Activated CD4-positive, CD25-positive, alpha-beta regulatory T cell (primary cell): ENCODE data around the gene ADGRL2.

Experiments
- DNase-seq, 4 experiments: peaks; one replicate each; lab custom pipeline; 2025; lab: John Stamatoyannopoulos, UW

Gene ADGRL2

DNA sequence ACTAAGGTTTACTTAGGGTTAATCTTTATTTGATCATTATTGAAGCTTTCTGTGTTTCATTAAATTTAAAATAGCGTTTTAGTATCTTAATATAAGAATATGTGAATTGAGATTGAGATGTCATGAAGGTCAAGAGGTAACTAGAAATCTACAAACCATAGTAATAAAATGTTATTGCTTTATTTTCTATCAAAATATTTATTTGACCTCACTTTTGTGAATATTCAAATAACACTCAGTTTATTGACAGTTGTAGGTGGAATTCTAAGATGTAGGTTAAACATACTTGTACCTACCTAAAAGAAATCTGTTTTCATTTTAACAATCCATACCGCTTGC lies 5.7 kb downstream of the ADGRL2 start:
- DNase-seq, result no peak

DNA sequence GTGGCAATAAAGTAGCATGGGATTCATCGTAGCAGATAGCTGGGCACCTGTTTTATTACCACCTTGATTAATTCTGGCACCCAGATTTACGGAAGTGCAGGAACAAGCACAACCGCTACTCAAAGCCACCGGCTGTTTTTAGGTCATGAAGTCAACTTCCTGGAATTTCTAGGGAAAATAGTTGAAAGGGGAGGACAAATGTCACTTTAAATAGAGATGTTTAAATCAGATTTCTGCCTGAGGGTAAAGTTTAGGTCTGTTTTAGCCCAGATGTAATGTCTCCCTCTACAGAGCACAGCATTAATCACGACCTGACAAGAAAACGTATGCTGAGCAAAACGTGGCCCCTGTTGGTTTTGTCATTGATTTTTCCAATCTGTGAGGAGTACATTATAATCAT lies 8.0 kb downstream of the ADGRL2 start:
- no peak for DNase-seq

DNA sequence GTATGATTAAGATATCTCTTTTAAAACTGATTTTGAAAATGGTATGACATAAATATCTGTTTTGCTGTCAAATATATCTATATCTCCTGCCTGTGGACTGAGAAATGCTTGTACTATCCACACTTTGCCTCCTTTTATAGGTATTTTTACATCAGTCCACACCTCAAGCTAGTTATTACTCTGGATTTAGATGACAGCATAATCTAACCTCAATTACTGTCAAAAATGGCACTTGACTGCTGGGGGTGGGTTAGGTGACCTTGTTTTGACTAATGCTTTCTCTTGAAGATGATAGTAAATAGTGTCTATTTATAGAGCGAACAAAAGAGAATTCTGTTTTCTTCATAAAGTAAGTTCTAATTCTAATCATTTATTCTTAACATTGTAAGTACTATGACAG lies 9.1 kb downstream of the ADGRL2 start:
- DNase-seq, result no peak

DNA sequence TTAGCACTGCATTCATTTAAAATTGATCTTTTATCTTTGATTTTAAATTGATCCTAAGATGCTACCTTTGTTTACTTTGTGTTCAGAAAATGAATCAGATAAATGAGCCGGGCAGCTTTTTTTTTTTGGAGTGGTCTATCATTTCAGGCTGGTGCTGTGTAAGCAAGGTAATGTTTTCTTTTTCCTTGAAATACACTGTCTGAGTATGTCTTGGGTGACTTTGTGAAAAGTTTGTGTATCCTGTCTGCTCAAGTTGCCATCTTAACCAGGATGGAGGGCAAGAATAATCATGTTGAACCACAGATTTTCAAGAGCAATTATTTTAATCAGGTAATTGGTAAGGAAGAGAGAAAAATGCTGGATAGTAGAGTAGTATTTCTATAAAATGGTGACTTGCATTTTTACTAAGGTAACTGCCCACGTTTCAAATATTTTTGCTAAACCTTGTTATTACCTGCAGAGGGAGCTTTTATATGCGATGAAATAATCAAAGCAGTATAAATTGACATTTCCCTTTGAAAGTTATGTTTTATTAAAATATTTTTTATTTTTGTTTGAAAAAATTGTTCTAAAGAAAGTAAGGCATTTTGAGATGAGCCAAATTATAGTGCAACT lies 11.1 kb downstream of the ADGRL2 start:
- DNase-seq, result no peak

DNA sequence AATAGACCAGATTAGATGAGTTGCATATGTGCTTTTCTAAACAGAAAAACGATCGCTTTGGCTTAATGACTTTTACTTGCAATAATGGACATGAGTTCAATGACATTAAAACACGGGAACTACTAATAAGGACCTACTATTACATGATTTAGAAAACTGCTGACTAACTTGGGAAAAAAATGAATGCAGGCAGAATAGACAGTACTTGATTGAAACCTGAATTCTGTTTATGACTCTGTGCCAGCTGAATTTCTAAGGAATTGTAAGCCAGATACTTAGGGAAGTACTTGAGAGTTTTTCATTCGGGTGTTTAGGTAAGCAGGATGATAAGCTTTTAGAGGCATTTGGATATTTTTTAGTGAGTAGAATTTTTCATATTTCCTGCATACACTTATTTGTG lies 12.0 kb downstream of the ADGRL2 start:
- no peak for DNase-seq

DNA sequence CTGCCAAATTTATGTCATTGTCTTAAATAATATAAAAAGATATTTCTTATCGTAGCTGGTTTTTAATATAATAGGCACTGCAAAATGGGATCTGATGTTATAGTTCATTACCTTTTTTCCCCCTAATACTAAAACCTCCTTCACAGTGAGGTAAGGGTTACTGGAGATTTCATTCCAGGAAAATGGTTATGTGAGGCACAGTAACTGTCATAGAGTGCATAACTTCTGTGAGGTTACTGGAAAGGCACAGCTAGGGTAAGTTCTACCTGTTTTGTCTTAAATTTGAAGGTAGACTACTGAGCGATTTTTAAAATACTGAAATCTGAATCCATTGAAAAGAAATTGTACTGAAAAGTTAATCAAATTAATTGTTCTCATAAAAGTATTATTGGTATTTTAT lies 13.0 kb downstream of the ADGRL2 start:
- DNase-seq, result no peak

DNA sequence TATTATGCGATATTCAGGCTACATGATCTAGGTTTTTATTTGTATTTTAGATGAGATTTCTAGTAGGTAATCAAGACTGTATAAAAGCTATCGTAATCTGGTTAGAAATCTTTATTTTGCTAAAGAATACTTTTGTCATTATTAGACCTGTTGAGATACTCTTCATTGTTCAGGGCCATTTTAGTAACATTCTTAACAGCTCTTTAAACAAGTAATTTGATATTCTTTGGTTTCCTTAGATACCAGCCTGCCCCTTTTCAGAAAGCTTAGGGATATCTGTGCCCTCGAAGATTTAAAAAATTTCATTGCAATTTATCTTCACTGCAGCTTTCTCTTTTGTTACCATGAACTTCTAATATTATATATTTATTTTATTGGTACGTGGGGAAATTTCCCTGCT lies 18.9 kb downstream of the ADGRL2 start:
- DNase-seq, result no peak

DNA sequence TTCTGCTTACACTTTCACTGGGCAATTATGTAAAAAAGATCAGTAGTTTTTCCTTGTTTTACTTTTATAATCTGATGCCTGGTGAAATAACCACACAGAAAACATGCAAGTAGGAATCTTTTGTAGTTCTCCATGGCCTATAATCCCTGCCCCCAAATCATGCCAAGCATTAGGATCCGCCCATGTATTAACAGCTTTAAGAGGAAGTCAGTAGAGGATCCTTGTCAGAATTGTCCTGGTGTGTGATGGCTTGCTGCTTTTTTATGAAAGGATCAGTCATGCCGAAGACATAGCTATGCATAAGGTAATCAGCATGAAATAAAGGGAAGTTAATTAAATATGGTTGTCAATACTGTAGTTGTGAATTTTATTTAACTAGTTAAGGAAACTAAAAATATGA lies 20.0 kb downstream of the ADGRL2 start:
- DNase-seq, result no peak

DNA sequence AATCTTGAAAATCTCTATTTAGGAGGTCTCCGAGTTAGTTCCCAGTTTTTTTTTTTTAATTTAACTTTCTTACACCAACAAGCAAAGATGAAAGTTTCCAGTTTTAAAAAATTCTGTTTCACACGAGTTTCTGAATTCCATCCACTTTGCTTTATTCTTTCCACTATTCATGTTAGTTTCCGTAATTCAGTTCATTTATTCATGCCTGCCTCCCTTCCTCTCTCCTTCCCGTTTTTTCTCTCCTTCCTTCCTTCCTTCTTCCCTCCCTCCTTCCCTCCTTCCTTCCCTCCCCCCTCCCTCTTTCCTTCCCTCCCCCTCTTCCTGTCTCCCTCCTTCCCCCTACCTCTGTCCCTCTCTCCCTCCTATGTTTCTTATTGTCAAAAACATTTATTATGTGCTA lies 22.3 kb downstream of the ADGRL2 start:
- DNase-seq, result no peak

DNA sequence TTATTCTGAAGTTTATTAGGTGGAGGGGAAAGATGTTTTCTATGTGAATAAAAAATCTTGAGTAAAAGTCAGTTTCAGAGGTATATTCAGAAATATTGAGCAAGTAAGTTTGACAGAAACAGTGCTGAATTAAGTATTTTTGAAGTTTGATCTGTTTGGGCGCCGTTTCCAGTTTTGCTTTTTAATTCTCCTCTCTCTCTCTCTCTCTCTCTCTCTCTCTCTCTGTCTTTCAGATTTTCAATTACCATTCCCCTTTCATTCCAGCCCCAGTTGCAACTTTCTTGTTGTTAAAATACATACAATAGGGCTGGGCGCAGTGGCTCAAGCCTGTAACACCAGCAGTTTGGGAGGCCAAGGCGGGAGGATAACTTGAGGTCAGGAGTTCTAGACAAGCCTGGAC lies 24.0 kb downstream of the ADGRL2 start:
- DNase-seq, result no peak

DNA sequence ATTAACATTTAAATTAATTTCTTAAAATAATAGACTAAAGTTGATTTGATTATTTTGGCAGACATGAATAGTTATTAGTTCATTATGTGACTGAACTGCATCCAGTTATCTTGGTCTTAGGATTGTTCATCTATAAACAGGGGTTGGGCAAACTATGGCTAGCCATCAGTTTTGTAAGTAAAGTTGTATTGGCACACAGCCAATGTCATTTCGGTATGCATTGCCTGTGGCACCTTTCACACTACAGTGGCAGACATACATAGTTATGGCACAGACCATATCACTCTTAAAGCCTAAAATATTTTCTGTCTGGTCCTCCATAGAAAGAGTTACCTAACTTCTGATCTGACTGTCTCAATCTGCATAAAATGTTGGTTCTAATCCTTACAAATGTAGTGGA lies 27.2 kb downstream of the ADGRL2 start:
- no peak for DNase-seq

DNA sequence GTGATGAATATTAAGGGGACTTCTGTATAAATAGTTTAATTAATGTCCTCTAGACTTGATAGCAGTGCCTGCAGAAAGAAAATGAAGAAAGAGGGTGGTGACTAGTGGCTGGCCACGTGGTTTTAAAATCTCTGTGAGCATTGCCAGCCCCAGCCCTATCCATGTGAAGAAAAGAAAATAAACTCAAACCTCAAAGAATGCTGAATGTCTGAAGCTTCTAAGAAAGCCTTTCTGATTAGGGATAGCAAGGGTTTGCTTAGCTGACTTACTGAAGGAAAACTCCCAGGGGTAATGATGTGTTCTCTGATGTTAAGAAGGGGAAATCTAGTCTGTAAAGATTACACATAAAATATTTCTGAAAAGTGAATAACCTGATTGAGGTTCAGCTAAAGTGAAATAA lies 31.8 kb downstream of the ADGRL2 start:
- no peak for DNase-seq

DNA sequence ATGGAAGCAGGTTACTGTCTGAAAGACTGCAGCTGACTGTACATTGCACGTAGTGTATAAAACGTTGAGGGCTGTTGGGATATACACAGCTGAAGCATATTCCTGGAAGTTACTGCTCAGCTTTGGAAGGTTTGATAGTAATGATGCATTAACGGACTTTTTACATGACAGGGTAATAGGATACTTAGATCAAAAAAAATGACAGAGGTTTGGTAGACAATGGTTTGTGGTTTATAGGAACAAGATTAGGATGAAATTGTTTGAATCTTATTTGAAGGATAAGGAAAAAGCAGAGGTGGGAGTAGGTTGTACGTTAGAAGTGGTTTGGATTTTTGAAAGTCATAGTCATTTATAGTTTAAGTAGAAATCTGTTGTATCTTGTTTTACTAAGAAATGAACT lies 33.0 kb downstream of the ADGRL2 start:
- DNase-seq, result no peak

DNA sequence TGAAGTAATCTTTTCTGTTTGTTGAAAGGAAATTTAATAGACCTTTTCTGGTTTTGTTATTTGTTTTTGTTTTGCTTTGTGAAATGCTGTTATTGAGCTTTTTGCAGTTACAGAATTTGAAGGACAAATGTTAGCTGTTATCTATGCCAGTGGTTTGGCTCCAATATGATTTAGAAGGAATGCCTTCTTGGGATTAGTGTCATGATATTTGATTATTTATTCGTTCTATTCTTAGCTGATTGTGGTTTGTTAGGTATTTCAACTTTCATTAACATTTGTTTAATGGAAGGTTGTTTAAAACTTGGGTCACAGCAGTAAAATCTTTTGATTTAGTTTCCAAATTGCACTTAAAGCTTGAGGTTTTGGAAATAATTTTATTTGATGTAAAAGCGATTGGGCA lies 33.5 kb downstream of the ADGRL2 start:
- DNase-seq, result no peak

DNA sequence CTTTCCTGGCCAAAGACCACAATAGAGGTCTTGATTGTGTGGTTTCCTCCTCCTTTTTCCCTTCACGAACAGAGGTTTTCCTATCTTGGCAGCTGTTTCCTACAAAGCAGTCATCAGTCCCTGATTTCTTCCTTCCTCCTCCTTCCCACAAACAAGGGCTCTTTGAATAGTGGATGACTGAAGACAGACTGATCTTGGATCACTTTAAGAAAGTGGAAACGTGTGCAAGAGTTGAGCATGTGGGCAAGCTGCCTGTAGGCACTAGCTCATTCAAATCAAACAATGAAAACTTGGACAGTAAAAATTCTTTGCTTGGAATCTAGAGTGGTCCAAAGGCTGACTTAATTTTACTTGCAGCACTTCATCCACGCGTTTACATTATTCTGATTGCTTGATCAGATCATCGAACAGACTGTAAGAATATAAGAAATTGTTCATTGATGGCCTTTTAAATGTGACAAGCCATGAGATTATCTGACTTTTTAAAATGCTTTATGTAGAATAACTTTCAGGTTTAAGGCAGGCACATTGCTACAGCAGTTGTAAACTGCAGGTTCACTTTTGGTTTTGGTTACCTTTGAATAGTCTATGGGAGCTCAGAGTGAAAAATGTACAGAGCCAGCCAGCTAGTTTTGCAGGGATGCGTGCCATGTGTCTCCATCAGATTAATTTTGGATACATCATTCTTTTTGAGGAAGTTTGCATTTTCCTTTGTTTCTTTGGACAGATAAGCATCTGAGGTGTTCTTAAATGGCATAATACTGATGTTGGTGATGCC lies 34.4 kb downstream of the ADGRL2 start:
- no peak for DNase-seq

DNA sequence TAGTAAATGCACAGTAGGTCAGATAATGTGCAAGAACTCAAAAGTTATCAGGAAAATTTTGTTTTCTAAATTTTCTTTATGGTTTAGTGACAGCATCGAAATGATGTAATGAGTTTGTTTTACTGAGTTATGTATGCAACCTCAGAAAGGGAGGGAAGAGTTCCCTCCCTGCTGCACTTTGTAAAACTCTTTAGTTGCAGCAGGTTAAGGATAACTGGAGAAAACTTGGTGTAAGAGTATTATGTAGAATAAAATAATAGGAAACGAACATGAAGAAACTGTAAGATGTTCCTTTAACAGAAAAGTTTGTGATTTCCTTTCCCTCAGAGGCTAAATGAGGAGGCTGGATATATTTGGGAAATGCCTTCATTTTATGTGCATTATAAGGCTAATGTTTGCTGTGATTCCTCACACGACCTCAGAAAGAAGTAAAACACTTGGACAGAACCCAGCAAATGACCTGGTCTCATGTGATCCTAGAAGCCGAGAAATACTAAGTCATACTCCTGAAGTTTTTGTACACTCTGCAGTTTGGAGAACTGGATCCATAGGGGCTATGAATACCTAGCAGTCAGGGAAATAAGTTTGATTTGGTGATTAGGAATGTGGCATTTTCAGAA lies 35.4 kb downstream of the ADGRL2 start:
- no peak for DNase-seq

DNA sequence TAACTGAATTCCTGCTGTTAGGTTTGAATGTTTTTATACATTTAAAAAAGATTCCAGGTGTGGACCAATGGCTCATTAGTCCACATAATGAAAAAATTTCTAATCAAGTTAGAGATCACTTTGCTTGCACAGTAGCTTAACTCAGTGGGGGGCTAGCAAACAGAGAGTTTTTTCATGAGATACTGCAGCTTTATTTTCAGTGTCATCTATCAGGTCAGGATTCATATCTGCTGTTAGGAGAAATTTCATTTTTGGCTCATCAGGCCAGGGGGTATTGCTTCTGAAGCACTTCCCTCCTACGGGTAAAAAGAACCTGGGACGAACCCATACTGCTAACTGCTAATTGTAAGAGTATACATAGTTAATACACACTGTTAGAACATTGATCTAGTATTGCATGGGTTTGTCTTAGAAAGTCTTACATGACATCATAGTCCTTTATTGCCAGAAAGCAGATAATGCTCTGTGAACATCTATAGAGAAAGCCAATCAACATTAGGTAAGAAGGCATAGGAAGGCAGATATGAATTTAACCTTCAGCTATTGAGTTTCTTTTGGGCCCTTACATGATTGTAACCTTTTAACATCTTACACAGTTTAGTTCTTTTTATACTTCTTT lies 38.0 kb downstream of the ADGRL2 start:
- no peak for DNase-seq

DNA sequence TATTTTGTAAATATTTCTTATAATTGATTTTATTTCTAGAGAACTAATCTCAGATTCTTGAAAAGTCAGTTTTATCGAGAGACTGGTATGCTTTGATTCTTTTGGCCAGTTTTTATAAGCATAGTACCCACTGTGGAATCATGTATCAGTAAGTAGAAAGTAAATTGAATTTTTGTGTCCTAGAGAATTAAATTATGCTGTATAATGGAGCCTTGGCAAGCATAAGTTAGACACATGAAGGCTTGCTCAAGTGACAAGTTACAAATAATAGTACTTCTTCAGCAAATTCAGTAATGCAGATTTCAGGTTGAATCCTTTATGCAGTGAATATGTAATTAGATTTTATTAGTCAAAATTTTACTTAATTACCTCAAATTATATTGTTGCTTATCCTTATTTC lies 40.1 kb downstream of the ADGRL2 start:
- DNase-seq, result no peak

DNA sequence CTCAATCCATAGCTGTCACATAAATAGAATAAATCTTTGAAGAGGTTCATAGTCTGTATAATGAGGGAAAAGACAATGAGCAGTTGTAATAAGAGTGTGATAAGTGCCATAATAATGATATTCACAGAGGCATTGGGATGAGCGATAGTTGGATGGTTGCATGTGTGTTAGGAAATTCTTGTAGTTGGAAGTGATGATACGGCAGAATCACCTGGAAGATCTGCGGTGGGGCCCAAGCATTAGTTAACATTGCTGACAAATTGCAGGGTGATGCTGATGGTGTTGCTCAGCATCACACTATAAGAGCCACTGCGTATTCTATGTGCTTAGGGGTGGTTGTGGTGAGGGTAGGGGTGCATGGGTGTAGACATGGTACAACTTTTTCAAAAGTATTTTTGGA lies 41.1 kb downstream of the ADGRL2 start:
- DNase-seq, result no peak

DNA sequence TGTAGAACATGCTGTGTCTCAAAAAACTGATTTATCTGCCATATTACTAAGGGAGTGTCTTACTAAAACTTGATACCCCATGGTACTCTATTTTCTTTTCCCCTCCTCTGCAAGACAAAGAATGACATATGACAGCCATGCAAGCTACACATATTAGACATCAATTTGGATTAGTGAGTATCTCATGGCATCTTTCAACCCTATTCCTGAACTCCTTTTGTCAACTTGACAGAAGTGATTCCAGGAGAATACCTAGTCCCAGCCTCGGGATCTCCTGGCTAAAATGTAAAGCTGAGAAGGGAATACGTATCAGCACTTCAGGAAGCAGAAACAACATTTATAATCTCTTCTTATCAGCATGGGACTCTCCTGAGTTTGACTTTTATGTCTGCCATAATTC lies 43.7 kb downstream of the ADGRL2 start:
- DNase-seq, result no peak

DNA sequence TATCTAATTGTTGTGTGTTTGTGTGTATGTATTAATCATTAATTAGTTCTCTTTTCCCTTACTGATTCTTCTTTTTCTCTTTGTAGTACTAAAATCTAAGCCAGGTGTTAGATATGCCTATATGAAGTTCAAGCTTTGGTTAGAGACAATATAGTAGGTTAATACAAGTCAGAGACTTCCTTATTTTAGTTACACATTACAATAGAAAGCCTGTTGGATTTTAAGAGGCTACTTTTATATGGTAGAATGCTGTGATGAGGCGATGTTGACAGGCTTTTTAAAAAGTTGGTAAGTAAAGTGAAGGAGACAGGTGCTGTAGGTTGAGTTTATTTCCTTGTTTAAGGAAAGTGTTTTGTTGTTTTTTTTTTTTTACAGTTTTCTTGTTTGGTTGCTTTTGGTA lies 45.9 kb downstream of the ADGRL2 start:
- no peak for DNase-seq

DNA sequence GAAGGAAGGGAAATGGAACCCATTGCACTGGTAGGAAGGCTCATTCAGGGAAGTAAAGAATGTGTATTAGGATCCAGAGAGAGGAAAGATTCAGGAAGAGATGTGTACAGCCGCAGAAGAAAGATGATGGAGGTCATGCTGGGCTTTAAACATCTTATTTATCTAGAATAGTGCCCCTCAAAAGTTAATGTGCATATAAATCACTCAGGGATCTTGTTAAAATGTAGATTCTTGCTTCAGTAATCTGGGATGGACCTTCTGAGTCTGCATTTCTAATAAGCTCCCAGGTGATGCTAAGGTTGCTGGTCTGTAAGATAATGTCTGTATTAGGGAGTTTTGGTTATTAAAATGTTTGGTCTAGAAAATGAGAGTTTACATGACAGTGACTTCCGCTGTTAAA lies 46.3 kb downstream of the ADGRL2 start:
- no peak for DNase-seq
